WTC11 (cell line): ENCODE data around the gene YTHDC1.

ENCODE experiments used
- CTCF ChIP-seq: fragments of 200-600 bp; IDR thresholded peaks from 2 replicates; pipeline ENCODE4 v1.8.0; 2022; ENCODE audit warnings: antibody characterized with exemption
- ESRRA ChIP-seq: sonication (generic); formaldehyde crosslinking; IDR thresholded peaks from 2 replicates; pipeline ENCODE4 v1.8.1; 2022; ENCODE audit warnings: mild to moderate bottlenecking, missing genetic modification reagents, borderline replicate concordance

GRCh38 chr4:68348577-68348976 is 1.3 kb downstream of the YTHDC1 start:
- TF ChIP-seq CTCF (no peak), ESRRA (CRISPR knock-in tag) (no peak)
